ENCODE measurements around the gene TCFL5.

Gene TCFL5

DNA sequence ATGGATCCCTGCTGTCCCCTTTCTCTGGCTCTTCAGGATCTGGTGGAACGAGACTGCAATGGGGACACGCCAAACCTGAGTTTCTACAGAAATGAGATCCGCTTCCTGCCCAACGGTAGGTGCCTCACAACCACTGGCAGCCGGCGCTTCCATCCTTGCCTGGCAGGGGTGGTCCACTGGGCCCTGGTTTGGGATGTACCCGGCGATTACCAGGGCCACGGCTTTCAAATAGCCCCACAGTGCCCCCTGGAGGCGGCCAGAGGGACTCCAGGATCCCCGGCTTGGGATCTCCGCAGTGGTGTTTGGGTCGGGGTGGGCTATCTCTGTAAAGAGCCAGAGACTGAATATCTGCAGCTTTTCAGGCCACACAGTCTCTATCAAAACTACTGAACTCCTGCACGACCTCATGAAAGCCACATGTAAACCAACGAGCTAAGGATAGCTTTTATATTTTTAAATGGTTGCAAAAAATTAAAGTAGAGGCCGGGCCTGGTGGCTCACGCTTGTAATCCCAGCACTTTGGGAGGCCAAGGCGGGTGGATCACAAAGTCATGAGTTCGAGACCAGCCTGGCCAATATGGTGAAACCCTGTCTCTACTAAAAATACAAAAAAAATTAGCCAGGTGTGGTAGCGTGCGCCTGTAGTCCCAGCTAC lies 53.3 kb downstream of the TCFL5 start:
- DNase-seq = peak; percentile 78

GRCh38 chr20:62807444-62808210 lies 54.0 kb downstream of the TCFL5 start:
- DNase-seq = no peak

DNA sequence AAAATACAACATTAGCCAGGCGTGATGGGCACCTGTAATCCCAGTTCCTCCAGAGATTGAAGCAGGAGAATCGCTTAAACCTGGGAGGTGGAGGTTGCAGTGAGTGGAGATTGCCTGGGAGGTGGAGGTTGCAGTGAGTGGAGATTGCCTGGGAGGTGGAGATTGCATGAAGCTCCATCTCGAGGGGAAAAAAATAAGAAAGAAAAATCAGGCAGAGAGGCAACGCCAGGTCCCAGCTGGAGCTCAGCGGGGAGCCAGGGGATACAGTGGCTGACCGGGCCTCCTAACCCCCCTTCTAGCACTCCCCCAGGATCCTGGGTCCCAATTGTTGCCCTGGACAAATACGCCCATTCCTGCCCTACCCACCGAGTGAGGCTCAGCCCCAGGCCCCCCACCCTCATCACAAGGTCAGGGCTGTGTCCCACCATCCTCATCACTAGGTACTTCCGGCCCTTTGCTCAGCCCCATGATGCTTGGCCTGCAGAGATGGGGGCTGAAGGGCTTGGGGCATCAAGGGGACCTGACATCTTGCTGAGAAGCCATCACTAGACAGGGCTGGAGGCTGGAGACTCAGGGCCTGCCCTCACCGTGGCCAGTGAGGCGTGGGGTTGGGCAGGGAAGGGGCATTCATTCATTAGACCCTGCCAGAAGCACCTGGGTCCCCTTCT lies 55.1 kb downstream of the TCFL5 start:
- DNase-seq = no peak

DNA sequence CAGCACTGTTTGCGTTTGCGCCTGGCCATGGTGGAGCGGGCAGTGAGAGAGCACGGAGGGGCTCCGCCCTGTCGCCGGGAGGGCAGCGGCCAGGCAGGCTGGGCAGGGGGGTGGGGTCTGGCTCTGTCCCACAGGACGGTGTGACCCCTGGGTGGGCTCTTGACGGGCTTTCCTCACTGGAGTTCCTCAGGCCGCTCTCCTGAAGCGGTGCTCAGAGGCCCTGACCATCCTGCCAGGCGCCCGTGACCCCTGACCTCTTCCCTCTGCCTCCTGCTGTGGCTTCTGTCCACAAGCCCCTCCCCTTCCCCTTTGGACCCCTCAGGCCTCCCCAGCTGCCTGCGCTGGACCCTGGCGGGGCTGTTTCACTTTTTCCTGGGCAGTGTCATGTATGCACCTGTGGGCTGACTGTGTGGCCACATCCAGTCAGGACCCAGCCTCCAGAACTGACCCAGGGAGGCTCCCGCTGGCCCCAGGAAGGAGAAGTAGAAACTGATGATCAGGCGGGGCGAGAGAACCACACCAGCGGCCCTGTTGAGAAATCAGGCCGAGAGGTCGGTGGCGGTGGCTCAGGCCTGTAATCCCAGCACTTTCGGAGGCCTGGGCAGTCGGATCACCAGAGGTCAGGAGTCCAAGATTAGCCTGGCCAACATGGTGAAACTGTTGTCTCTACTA lies 55.8 kb downstream of the TCFL5 start:
- no peak for DNase-seq

- DNase-seq = no peak
These were observed 56.4 kb downstream of the TCFL5 start for GRCh38 chr20:62805155-62805710.

DNA sequence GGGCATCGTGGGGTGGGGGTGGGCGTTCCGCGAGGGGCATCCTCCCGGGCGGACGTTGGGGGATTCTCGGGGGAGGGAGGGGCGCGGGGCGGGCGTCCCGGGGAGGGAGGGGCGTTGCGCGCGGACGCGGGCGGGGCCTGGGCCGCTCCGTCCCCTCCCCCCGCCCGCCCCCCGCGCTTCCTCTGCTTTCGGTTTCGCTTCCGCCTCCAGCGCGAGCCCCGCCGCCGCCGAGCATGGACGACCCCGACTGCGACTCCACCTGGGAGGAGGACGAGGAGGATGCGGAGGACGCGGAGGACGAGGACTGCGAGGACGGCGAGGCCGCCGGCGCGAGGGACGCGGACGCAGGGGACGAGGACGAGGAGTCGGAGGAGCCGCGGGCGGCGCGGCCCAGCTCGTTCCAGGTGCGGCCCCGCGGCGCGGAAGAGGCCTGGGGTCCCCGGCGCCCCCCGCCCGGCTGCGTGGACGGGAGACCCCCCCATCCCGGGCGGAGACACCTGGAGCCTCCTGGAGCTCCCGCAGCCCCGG lies 56.9 kb downstream of the TCFL5 start, which contains the start of gene OGFR:
Gene OGFR (plus strand): TSS at position 209 of the 528 bp plus-strand sequence. CDS start 25 bp downstream, at position 234.
- peak; percentile 78 for DNase-seq

GRCh38 chr20:62804021-62804626 lies 57.5 kb downstream of the TCFL5 start:
- peak; percentile 32 for DNase-seq

DNA sequence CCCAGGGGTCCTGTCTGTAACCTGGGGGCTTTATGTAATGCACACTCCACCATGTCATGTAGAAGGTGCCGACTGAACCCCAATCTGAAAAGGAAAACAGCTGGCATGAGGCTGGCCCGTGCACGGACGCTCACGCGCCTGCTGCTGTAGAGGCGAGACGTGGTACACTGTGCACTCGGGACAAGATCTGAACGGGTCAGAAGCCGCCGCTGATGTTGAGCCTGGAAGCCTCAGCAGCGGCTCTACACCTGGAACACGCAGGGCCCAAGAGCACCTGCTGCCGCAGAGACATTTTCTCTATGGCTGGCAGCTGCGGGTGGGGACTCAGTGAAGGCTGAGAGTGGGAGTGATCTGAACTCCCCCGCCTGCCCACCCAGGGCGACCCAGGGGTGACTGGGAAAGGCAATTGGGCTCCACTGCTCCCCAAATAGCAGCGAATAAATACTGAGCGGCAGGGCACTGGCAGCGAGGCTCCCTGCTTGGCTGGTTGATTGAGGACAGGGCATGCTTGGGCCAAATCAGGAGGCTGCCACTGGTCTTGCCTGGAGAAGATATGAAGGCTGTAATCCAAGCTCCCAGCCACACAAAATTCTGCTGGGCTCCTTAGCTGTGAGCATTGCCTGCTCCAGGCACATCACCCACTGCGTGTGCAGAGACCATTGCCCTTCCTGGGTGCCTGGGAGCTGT lies 59.5 kb downstream of the TCFL5 start:
- no peak for DNase-seq

DNA sequence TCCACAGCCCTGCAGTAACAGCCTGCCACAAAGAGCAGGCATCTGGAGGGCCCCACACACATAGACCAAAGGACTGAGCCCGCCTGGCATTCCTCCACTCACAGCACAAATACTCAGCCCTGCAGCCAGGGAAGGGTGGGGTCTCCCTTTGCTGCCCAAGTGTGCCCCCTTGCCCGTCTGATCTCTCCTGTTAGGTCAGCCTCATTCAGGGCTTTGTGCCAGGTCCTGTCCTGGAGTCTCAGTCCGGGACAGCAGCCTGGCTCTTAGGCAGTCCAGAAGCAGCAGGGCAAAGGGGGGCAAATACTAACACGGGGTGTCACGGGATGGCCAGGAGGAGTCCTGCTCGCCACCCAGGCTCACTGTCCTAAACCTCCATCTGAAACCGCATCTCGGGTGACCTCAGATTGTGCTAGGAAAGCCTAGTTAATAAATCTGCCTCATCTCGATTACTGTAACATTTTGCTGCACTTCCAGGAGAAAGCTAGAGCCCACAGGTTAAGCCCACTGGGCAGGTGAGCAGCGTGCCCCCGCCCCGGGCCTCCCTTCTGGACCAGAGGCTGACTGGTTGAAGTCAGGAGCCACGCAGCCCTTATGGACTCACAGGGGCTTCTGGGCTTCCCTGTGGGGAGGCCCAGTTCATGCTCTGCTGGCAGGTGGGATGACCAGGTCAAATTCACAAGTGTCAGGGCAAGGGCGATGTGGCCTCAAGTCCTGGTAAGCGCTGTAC lies 60.2 kb downstream of the TCFL5 start:
- DNase-seq = no peak

DNA sequence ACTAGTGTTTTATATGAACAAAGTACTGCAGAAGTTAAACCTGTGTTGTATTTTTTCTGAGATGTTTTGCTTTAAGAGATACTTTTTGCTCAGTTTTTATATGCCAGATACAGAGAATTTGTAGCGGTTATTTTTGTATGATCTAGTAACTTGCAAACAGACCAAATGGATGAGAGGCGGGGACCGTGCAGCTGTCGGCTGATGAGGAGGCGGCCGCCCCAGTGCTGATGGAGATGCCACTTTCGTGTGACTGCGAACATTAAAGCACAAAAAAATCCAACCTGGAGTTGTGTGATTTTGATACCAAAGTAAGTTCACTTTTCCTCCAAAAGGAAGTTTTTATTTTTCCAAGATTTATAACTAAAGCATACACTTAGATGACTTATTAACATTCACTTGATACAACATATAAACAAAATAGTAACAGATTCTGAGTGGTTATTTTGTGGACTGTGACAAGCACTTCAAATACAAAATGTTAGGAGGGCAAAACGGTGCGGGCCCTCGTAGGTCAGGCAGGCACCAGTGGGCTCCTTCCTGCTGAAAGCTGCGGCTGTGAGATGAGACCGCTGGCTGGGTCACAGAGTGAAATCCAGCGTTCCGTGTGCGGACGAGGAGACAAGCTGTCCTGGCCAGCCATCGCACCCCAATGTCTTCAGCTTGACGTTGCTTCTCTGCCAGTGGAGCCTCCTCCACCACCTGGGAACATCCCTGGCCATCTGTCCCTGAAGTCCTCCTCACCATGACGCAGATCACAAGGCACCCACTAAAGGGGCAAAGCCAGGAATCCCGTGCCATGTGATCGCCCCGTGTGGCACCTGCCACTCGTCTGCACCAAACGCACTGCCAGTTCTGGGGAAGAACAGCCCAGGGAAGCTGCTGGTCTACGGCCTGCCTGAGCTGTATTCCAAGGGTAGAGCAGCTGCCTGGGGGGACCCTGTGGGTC lies 61.0 kb downstream of the TCFL5 start:
- no peak for DNase-seq

DNA sequence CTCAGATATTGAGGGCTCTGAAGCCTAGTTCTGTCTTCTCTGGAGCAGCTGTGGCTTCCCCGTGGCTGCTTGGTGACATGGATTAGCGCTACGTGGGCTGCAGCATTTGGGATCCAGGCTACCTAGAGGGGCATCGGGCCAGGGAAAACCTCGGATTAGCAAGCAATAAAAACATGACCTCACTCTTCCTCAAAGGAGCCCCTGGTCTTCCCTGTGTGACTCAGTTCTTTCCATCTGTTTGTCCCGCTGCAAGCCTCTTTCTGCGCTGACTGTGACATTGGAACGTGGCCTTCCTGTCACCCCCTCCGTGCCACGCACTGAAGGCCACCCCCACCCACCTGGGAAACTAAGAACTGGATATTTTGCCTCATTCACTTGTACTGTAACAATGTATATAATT lies 61.7 kb downstream of the TCFL5 start:
- DNase-seq = no peak

DNA sequence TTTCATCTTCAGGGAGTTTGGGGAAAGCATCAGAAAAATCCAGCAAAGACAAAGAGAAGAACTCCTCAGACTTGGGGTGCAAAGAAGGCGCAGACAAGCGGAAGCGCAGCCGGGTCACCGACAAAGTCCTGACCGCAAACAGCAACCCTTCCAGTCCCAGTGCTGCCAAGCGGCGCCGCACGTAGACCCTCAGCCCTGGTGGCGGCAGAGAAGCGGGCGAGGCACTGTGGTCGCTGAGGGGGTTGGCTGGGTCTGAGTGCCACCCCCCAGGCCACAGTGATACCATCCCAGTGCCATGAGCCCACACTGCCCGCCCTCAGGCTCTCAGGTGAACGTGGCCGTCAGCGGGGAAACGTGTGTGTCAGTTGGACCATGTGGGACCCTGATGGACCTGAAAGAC lies 62.2 kb downstream of the TCFL5 start:
- DNase-seq = no peak

DNA sequence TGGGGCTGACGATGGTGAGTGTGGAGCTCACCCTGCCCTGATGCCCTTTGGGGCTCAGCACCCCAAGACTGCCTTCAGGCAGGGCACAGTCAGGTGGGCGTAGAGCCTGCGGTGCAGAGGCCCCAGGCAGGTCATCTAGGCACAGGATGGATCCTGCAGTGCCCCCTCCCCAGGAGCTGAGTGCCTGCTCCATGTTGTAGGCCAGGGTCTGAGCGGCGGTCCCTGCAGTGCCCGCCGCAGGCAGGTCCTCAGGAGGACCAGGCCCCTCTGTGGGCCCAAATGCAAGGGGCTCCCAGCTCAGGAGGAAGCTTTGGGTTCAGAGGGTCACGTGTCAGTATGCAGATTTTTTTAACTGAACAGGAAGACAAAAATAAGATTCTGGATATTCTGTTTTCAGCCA lies 62.6 kb downstream of the TCFL5 start:
- DNase-seq = no peak

DNA sequence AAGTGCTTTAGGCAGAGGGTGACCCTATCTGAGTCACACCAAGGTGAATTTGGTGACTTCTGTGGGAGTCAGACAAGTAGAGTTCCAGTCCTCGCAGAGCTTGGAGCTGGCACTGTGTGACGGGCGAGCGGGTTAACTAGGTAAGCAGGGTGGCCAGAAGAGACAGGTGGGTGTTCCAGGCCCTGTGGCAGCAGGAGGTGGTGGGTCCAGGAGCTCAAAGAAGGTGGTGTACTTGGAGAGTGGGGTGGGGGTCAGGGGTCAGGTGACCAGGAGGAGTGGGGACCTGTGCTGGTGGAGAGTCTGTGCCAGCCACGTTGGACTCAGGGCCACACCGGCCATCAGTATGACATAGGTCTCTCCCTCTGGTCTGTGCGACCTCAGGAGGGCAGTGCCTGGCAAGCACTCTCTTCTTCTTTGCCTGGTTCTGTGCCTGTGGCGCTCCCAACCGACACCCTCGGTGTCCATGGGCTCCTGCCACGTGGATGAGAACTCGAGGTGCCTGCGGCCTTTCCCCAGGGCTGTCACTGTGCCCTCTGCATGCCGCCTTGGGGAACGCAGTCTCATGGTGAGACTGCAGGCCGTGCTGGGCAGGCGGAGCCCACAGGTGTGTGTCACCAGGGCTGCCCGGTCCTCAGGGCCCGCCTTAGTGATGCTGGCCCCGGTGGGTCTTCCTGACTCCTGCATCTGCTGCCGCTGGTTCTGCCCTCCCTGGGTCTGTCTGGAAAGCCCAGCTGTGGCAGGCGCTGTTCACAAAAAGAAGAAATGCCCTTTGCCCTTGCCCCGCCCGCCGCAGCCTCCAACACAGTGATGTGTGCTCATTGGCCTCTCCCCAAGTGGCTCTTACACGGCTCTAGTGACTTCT lies 63.7 kb downstream of the TCFL5 start:
- DNase-seq = no peak

DNA sequence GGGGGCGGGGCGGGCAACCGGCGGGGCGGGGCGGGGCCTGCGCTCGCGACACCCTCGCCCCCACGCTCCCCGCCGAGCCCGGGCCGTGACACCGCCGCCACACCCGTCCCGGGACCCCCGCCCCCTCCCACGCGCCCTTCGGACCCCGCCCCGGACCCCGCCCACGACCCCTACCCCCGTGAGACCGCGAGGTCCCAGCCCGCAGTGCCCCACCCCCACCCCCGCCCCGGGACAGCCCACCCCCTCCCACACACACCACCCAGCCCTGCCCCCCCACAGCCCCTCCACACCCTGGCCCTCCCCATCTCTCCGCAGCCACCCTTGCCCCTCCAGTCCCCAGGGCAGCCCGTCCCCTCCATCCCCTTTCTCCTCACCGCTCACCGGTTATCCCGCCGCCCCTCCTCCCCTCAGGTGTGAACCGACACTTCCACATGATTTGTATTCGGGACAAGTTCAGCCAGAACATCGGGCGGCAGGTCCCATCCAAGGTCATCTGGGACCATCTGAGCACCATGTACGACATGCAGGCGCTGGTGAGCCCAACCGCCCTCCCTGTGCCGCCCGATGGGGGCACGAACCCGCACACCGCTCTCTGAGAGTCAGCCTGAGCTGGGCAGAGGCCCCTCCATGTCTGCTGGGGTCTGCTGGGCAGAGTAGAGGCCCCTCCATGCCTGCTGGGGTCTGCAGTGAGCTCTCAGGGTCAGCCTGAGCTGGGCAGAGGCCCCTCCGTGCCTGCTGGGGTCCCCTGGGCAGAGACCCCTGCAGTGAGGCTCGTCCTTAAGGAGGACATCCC lies 64.7 kb downstream of the TCFL5 start:
- DNase-seq = no peak

GRCh38 chr20:62795023-62795761 lies 66.4 kb downstream of the TCFL5 start:
- DNase-seq = peak; percentile 64
